BE2C (cell line): Measurements from ENCODE around the gene F11.
"Not testable (repeated sequence)": the region's sequence is repeated elsewhere in the genome, so short reads cannot be mapped to it uniquely, and the experiment has no call there.

ENCODE experiments used
- DNase-seq: peaks from one replicate; pipeline ENCODE4 v3.0.0-alpha.2; 2020
- H3K27me3 ChIP-seq: fragments of 250-450 bp; sonication (Bioruptor Pico); 2 replicates; pipeline ENCODE4 v1.5.1; 2020; ENCODE audit warnings: mild to moderate bottlenecking
- H3K36me3 ChIP-seq: fragments of 250-450 bp; sonication (Bioruptor Pico); 2 replicates; pipeline ENCODE4 v1.5.1; 2020; ENCODE audit warnings: mild to moderate bottlenecking
- H3K4me1 ChIP-seq: fragments of 250-450 bp; sonication (Bioruptor Pico); 2 replicates; pipeline ENCODE4 v1.5.1; 2020
- H3K4me3 ChIP-seq: 2 replicates; pipeline ENCODE4 v1.5.1; 2011; ENCODE audit warnings: low read depth, low read length
- H3K9me3 ChIP-seq: fragments of 250-450 bp; sonication (Bioruptor Pico); 2 replicates; pipeline ENCODE4 v1.5.1; 2020
- TF ChIP-seq, protein P1 (sequence below): IDR thresholded peaks from 2 replicates; pipeline ENCODE4 v1.5.1; 2012; ENCODE audit warnings: mild to moderate bottlenecking, low read depth, low read length

The F11 gene

GRCh38 chr4:186260504-186261448 lies 5.2 kb upstream of the F11 start:
- no peaks in the 10 kb centered on the region for H3K36me3 ChIP-seq

DNA sequence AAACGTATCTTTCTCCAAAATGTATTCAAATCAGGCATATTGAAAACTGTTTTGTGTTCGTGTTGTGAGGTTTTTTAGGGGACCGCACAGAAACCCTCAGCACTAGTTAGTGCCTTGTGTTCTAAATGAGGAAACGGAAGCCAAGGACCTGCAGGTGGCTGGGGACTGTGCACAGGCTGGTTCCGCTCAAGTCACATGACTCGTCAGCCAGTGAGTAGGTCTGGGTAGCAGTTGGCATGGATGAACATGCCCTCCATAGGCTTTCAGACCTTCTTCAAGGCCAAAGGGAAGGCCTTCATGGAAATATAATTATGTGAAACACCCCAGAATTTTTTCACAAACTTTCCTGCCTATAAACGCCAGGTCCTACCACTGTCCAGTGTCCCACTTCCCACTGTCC lies 1.3 kb upstream of the F11 start:
- Histone ChIP-seq H3K36me3 (no peaks in the 10 kb centered on the region), H3K27me3 (peaks cover 12% of the 10 kb centered on the region; the same call in 1 of the 2 replicates), H3K4me3 (no peak overlapping the region), H3K4me1 (no peaks in the 10 kb centered on the region), H3K9me3 (no peaks in the 10 kb centered on the region)
- TF ChIP-seq, protein P1, sequence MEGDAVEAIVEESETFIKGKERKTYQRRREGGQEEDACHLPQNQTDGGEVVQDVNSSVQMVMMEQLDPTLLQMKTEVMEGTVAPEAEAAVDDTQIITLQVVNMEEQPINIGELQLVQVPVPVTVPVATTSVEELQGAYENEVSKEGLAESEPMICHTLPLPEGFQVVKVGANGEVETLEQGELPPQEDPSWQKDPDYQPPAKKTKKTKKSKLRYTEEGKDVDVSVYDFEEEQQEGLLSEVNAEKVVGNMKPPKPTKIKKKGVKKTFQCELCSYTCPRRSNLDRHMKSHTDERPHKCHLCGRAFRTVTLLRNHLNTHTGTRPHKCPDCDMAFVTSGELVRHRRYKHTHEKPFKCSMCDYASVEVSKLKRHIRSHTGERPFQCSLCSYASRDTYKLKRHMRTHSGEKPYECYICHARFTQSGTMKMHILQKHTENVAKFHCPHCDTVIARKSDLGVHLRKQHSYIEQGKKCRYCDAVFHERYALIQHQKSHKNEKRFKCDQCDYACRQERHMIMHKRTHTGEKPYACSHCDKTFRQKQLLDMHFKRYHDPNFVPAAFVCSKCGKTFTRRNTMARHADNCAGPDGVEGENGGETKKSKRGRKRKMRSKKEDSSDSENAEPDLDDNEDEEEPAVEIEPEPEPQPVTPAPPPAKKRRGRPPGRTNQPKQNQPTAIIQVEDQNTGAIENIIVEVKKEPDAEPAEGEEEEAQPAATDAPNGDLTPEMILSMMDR, result no peak
- no peak for DNase-seq

More at GRCh38 chr4:186260504-186261448, 5.2 kb upstream of the F11 start:
- DNase-seq, result no peak
- TF ChIP-seq, protein P1, result no peak
- Histone ChIP-seq H3K4me1 (no peaks in the 10 kb centered on the region), H3K27me3 (no peaks in the 10 kb centered on the region; the same call in 1 of the 2 replicates), H3K4me3 (no peak overlapping the region), H3K9me3 (no peaks in the 10 kb centered on the region)

- DNase-seq, H3K4me1 ChIP-seq, H3K9me3 ChIP-seq, H3K4me3 ChIP-seq, H3K36me3 ChIP-seq: not testable (repeated sequence)
- peaks cover 12% of the 10 kb centered on the region; the same call in 1 of the 2 replicates for H3K27me3 ChIP-seq
Observed at GRCh38 chr4:186265250-186265649, 739 bp upstream of the F11 start.

- TF ChIP-seq, protein P1, result no peak
- Histone ChIP-seq H3K4me1 (no peaks in the 10 kb centered on the region), H3K9me3 (no peaks in the 10 kb centered on the region), H3K27me3 (peaks cover 18% of the 10 kb centered on the region), H3K4me3 (no peak overlapping the region), H3K36me3 (no peaks in the 10 kb centered on the region)
- DNase-seq, result no peak
Observed at GRCh38 chr4:186266729-186267456, 904 bp downstream of the F11 start.

DNA sequence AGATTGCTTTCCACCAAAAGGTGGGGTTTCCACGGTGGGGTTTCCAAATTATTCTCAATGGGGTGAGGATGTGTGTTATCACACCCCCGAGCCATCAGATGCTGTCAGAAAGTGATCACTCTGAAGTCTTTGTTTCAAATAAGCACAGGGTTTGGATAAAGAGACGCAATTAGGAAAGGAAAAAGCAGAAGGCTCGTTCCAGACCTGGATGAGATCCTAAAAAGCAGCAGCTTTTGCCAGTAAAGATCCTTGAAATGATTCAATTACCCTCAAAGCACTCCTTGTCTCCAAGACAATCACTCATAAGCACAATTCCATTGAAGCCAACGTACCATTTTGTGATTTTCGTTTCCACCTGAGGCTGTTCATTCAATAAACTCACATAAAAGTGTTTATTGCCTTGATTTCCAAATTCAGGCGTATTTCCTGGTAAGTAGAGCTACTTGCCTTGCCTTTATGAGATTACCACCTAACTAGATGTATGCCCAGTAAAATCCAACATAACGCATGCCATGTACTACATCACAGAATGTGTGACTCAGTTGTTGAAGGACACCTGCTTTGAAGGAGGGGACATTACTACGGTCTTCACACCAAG lies 5.2 kb downstream of the F11 start:
- TF ChIP-seq, protein P1, result no peak
- H3K4me3 ChIP-seq, result no peak overlapping the region
- no peaks in the 10 kb centered on the region for H3K4me1 ChIP-seq
- H3K36me3 ChIP-seq, result no peaks in the 10 kb centered on the region
- peaks cover 21% of the 10 kb centered on the region for H3K27me3 ChIP-seq
- no peaks in the 10 kb centered on the region for H3K9me3 ChIP-seq
- DNase-seq, result no peak

GRCh38 chr4:186272699-186273391 lies 6.9 kb downstream of the F11 start:
- Histone ChIP-seq H3K27me3 (peaks cover 19% of the 10 kb centered on the region), H3K36me3 (no peaks in the 10 kb centered on the region), H3K4me3 (no peak overlapping the region), H3K9me3 (no peaks in the 10 kb centered on the region), H3K4me1 (no peaks in the 10 kb centered on the region)
- DNase-seq, result no peak
- TF ChIP-seq, protein P1, result no peak

GRCh38 chr4:186273392-186273789 lies 7.4 kb downstream of the F11 start:
- H3K4me1 ChIP-seq, H3K4me3 ChIP-seq, H3K36me3 ChIP-seq, DNase-seq, H3K9me3 ChIP-seq: not testable (repeated sequence)
- peaks cover 16% of the 10 kb centered on the region for H3K27me3 ChIP-seq
